ELR (cell line): ENCODE results near the gene RNF208.
A peak's percentile ranks its signal among the peaks of the same experiment; 100 is the strongest.

Experiments used
- DNase-seq: peaks from one replicate; pipeline ENCODE4 v3.0.0-alpha.2; 2015; ENCODE audit warnings: low read depth

The RNF208 gene, protein sequence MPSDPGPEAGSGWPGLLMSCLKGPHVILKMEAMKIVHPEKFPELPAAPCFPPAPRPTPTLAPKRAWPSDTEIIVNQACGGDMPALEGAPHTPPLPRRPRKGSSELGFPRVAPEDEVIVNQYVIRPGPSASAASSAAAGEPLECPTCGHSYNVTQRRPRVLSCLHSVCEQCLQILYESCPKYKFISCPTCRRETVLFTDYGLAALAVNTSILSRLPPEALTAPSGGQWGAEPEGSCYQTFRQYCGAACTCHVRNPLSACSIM

DNA sequence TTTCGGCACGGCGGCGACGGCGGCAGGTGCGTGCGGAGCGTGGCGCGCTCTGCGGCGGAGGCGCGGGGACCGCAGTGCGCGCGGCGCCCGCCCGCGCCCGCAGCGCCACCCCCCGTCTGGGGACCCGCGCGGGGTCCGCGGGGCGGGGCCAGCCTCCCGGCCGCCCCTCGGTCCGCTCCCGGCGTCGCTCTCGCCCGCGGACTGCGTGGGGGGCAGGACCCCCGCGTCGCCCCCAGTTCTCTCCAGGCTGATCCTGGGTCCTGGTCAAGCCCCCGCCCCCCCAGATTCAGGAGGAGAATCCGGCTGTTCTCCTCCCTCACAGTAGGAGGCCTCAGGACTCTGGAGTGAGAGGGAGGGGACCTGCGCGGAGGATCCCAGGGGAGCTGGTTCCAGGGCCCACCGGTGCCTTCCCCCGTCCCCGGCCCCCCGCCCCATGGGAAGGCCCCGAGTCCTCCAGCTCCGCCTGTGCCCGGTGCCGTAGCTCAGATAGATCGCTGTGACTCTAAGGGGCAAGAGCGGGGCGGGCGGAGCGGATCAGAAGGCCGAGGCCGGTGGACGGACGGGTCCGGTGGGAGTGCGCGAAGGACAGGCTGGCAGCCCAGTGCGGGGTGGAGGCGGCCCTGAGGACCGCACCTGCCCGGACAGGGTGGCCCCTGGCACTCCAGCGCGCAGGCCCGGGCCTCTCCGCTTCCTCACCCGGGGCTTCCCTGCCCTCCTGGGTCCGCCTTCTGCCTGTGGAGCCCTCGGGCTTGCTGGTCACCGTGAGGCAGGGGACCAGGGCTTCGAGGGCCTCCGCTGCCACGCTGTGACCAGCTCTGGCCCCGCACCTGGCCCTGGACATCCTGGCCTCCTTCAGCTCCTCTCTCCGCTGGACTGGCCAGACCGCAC lies at the start of gene RNF208:
Gene RNF208 (minus strand): TSS at position 51 of the 888 bp plus-strand sequence. CDS start 1,028 bp downstream, outside the sequence.
- peak; percentile 28 for DNase-seq

DNA sequence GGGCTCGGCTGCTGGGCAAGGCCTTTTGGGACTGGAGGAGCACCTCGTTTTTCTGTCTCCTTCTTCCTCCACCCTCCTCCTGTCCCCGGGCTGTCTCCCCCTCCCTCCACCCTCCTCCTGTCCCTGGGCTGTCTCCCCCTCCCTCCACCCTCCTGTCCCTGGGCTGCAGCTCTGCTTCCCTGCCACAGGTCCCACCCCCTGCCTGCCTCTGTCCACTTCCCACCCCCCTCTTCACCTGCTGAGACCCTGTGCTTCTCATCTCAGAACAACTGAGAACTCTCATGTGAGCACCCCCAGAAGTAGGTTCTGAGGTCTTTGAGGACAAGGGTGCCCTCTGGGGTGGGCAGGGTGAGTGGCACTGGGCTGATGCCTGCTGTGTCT lies 49.6 kb upstream of the RNF208 start:
- no peak for DNase-seq

DNA sequence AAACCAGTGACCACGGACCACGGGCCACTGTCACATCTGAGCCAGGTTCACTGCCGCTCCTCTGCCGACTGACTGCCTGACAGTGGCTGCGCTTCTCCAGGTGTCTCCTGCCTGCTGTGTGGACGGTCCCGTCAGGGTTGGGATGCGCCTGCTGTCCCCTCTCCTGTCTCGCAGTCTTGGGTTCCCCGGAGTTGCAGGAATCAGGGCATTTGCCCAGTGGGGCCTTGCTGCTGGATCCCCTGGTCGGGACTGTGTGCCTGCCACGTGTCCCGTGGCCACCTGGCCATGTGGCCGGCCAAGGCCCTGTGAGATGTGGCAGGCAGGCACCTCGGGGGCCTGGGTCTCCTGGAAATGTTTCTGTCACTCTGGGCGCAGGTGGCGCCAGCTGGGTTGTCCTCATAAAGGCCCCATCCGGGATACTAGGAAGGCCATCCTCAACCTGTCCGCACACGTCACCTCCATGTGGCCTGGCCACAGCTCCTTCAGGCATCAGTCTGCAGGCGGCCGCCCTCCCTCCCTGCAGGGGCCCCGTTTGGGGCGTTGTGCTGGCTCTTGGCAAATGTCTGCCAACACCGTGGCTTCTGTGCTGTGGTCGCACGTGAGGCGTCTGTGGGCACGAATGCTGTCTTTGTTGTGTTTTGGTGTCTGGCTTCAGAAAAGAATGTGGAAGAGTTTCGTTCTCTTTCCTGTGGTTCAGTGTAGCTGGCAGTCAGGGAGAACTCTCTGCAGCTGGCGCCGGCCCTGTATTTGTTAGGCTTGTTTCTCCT lies 49.1 kb upstream of the RNF208 start:
- no peak for DNase-seq

DNA sequence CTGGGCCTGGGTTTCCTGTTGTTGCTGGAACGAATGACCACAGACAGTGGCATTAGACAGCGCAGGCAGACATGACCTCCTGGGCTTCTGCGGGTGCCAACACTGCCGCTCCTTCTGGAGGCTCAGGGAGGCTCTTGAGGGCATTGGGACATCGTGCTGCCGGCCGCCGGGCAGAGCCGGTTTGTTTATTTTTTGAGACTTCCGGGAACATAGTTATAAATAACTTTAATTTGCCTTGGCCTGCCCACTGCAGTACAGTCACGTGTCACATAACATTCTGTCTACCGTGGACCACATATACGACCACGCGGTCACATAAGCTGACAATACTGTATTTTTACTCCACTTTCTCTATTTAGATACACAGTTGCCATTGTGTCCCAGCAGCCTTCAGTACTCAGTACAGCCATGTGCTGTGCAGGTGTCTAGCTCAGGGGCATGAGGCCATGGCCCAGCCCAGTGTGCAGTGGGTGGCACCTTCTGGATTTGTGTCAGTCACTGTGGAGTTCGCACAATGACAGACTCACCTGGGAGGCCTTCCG lies 47.3 kb upstream of the RNF208 start:
- no peak for DNase-seq

DNA sequence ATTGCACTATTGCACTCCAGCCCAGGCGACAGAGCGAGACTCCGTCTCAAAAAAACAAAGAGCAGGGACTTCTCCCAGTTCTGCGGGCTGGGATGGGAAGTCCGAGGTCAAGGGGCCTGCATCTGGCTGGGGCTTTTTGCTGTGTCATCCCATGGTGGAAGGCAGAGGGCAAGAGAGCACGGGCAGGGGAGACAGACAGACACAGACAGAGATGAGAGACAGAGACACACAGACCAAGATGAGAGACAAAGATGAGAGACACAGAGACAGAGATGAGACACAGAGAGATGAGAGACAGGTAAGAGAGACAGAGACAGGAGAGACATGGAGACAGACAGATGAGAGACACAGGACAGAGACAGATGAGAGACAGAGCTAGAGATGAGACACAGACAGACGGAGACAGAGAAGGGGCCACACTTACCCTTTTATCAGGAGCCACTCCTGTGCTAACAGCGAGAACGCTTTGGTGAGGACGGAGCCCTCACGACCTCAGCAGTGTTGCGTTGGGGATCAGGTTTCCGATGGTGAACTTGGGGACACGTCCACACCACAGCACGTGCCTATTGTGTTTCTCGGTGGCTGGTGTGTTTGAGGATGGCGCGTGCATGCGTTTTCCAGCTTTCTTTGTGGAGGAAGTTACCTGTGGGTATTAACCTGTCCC lies 46.6 kb upstream of the RNF208 start:
- no peak for DNase-seq

DNA sequence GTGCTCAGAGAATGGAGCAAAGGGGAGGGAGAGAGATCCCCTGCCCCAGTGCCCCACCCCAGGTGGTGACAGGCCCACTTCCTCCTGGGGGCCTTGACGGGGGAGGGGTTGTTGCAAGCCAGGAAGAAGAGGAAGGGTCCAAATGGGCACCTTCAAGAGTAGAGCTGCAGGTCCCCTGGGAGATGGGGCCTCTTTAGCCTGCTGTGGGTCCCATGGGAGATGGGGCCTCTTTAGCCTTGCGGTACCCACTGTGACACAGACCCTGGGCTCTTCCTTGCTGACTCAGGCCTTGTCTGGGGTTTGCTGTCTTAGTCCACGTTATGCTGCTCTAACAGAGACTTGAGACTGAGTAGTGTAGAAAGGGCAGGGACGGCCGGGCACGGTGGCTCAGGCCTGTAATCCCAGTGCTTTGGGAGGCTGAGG lies 45.9 kb upstream of the RNF208 start:
- DNase-seq, result peak; percentile 39

DNA sequence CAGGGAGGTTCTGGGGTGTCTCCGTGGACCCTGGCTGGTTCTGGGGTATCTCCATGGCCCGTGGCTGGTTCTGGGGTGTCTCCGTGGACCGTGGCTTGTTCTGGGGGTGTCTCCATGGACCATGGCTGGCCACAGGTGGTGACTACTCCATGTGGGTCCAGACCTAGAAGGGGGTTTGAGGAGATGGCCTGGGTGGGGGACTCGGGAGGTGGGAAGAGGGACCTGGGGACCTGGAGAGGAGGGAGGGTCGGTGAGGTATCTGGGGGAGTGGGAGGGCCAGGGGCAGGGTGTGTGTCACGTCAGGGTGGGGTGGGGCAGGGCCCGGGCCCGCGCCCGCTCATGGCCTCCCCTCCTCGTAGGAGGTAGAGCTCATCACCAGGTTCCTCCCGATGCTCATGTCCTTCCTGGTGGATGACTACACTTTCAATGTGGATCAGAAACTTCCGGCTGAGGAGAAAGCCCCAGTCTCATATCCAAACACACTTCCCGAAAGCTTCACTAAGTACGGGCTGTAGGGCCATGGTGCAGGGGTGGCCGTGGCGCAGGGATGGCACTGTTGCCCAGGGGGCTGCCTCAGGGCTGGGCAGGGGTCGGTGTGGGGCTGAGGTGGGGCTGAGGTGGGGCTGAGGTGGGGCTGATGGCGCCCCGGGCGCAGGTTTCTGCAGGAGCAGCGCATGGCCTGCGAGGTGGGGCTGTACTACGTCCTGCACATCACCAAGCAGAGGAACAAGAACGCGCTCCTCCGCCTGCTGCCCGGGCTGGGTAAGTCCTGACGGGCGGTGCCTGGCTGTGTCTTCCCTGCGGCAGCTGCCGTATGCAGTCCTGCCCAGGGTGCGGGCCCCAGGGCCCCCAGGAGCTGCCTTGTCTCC lies 44.8 kb upstream of the RNF208 start:
- no peak for DNase-seq

DNA sequence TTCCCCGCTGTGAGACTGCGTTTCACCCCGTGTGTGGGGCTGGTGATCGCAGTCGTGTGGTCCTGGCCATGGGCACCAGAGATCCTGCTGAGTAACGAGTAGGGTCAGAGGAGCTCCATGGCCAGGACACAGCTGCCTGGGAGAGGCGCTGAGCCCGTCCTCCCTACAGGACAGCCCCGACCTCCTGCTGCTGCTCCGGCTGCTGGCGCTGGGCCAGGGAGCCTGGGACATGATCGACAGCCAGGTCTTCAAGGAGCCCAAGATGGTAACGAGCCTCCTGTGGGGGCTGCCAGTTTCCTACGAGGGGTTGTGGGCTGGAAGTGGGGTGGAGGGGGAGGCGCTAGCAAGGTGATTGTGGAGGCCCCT lies 44.1 kb upstream of the RNF208 start:
- no peak for DNase-seq

DNA sequence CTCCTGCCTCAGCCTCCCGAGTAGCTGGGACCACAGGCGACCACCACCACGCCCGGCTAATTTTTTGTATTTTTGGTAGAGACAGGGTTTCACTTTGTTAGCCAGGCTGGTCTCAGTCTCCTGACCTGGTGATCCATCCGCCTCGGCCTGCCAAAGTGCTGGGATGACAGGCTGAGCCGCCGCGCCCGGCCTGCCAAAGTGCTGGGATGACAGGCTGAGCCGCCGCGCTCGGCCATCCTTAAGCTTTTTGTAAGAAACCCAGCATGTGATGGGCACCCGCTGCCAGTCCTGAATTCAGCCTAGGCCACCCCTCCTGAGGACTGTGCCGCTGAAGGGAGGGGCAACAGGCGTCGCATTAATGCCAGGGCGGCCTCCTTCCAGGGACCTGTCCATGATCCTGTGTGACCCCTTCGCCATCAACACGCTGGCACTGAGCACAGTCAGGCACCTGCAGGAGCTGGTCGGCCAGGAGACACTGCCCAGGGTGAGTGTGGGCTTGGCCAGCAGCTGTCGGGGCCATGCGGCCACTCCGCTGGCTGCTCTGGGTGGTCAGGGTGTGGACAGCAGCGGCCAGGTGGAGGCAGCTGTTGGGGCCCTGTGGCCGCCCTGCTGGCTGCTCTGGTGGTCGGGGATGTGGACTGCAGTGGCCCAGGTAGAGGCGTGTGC lies 43.6 kb upstream of the RNF208 start:
- DNase-seq, result no peak

DNA sequence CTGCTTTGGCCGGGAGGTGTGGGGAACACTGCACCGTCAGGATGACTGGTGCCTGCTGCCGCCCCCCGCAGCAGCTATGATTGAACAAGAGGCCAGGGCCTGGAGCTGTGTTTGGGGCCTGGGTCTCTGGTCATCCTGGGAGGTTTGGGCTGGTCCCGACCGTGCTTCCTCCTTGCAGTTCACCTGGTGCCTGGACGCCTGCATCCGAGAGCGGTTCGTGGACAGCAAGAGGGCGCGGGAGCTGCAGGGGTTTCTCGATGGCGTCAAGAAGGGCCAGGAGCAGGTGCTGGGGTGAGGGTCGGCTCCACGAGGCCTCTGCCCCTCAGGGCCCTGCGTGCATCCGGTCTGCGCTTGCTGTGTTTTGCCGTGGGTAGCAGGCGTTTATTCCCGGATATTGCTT lies 42.0 kb upstream of the RNF208 start:
- no peak for DNase-seq

DNA sequence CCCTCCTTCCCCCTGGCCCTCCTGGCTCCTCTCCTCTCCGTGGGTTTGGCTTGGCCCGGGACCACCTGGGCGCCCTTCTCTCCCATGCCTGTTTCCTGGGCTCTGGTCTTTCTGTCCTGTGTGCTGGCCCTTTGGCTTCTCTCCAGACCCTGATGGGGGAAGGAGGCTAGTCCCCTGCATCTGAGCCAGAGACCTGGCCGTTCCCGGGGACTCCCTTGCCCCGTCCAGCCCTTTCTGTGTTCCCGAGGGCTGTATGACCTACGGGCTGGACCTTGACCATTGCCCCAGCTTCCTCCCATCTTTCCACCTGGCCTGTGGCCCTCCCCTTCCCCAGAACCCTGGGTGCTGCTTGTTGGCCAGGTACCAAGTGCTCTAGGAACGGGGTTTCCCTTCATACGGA lies 41.5 kb upstream of the RNF208 start:
- no peak for DNase-seq

DNA sequence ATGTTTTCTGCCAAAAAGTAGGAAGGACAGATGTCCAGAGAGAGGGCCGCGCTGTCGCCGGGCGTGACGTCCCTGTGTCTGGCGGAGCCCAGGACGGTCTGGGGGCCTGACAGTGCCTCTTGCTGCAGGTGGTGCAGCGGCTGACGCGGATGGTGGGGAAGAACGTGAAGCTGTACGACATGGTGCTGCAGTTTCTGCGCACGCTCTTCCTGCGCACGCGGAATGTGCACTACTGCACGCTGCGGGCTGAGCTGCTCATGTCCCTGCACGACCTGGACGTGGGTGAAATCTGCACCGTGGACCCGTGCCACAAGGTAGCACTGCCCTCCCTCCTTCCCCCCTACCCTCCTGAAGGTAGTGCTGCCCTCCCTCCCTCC lies 40.9 kb upstream of the RNF208 start:
- no peak for DNase-seq

DNA sequence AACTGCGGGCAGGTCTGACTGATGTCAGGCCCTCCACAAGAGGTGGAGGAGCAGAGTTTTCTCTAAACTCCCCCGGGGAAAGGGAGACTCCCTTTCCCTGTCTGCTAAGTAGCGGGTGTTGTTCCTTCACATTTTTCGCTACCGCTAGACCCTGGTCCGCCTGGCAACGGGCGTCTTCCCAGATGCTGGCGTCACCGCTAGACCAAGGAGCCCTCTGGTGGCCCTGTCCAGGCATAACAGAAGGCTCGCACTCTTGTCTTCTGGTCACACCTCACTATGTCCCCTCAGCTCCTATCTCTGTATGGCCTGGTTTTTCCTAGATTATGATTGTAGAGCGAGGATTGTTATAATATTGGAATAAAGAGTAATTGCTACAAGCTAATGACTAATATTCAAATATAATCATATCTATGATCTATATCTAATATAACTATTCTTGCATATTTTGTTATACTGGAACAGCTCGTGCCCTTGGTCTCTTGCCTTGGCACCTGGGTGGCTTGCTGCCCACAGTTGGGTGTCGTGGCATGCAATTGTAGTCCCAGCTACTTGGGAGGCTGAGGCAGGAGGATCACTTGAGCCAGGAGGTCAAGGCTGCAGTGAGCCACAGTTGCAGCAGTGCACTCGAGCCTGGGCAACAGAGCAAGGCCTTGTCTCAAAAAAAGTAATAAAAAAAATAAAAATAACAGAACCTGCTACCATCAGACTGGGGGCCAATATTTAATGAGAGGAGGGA lies 40.3 kb upstream of the RNF208 start:
- peak; percentile 54 for DNase-seq

DNA sequence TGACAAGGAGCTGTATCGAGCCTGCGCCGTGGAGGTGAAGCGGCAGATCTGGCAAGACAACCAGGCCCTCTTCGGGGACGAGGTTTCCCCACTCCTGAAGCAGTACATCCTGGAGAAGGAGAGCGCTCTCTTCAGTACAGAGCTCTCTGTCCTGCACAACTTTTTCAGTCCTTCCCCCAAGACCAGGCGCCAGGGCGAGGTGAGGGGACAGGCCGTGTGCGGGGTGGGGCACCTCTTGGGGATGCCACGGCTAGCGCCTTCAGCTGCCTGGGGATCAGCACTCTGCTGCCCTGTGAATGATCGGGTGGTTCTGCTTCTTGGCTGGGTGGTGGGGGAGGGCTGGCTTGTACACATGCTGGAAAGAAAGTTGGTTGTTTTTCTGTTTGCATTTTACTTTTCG lies 34.8 kb upstream of the RNF208 start:
- DNase-seq, result no peak

DNA sequence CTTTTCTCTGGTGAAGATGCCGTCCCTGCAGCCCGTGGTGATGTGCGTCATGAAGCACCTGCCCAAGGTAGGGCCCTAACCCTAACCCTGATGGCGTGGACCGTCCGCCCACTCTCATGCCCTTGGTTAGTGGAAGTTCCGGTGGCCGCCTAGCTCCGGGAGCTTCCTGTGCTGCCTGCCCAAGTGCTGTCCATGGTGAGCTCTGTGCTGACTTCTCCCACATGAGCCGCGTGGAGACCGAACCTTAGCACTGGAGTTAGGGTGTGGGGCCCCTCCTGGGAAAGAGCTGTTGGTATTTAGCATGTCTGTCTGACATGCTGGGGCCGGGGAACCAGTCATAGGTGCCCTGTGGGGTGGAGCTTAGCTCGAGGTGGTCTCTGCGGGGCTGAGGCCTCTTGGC lies 34.3 kb upstream of the RNF208 start:
- no peak for DNase-seq

DNA sequence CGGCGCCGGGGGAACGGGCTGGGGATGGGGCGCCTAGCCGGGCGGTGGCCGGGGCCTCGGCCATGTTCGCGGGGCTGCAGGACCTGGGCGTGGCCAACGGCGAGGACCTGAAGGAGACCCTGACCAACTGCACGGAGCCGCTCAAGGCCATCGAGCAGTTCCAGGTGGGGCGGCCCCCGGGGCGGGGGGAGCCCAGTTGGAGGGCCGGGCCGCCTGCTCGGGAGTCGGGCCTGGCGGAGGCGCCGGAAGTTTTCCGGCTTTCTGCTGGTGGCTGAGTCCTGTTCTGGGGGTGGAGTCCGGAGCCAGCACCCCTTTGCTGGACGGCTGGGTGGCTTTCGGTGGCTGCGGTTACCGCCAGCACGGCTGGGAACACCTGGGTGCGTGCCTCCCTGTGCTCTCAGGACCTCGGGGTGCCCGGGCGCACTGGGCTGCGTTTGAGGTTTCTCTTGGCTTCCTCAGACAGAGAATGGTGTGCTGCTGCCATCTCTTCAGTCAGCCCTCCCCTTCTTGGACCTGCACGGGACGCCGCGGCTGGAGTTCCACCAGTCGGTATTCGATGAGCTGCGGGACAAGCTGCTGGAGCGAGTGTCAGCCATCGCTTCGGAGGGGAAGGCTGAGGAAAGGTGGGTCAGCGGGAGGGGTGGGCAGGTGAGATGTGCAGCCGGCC lies 33.5 kb upstream of the RNF208 start:
- DNase-seq, result peak; percentile 60

DNA sequence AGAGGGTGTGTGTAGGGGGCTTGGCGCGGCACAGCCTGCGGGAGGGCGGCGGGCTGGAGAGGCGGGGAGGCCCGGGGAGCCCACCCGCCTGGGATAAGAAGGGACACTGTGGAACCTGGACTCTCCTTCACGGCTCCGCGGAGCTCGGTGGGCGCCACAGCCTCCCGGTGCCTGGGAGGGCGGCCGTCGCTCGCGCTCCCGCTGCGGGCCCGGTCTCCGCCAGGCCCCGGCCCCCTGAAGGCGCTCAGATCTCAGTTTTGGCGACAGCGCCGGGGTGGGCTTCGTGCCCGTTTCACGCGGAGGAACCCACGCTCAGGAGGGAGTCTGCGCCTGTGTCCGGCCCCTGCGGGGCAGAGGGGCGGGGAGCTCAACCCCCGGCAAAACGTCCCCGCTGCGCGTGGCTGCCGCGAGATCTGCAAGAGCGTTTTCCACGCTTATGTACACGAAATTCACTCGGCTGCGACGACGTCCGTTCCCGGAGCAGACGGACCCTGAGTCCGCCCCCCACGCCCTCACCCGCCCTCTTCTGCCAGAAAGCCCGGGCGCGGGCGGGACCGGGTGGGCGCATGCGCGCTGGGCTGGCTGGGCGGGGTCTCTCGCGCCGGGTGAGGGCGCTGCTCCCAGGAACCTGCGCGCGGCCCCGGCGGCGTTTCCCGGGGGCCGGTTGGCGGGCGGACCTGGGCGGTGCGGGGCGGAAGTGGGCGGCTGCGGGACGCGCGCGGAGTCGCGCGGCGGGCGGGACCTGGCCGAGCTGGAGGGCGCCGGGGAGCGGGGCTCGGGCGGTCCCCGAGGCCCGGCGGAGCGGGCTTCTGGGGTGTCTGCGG lies 32.8 kb upstream of the RNF208 start, which contains the start of gene NELFB:
Gene NELFB (plus strand): TSS at position 704 of the 824 bp plus-strand sequence.
- peak; percentile 86 for DNase-seq
